ENCODE measurements around the gene TMEM8B. TPM values are rescaled to one million over a fixed set of nuclear protein-coding genes. Genes with fewer than 3 reads are reported as not detected.
A peak's percentile ranks its signal among the peaks of the same experiment; 100 is the strongest.
"Not testable (repeated sequence)": the region's sequence is repeated elsewhere in the genome, so short reads cannot be mapped to it uniquely, and the experiment has no call there.

Gene TMEM8B
- total RNA-seq, 1 experiment from 2014 or later = 3.6 TPM

GRCh38 chr9:35867538-35867937 is 38.5 kb downstream of the TMEM8B start:
- DNase-seq (ENCODE audit: low read depth) = no peak

- no peak for DNase-seq (ENCODE audit: low read depth)
Observed at GRCh38 chr9:35868933-35869332, 39.9 kb downstream of the TMEM8B start.

GRCh38 chr9:35869621-35870216 is 40.7 kb downstream of the TMEM8B start:
- no peak for DNase-seq (ENCODE audit: low read depth)

GRCh38 chr9:35870351-35870923 is 41.4 kb downstream of the TMEM8B start, which contains the start of gene OR13J1:
Gene OR13J1, minus strand, starts transcription at chr9:35870401. Its CDS starts 0 bp downstream, at chr9:35870401.
- DNase-seq (ENCODE audit: low read depth) = no peak

DNA sequence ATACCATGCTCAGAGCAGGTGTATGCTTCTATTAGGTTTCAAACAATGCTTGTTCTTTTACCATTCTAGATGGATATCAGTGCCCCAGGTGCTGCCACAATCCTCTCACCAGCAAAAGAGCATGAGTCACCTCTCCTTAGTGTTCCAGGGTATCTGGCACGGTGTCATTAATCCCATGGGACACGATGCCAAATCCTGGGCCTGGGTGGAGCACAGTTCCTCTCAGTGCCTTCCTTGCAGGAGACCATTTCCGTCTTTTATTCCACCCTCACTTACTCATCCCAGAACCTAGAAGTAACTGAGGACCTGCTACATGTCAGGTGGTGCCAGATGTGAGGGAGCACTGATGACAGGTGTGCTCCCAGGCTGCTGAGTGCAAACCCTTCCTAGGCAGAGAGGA is 42.5 kb downstream of the TMEM8B start:
- no peak for DNase-seq (ENCODE audit: low read depth)

GRCh38 chr9:35872505-35872904 is 43.5 kb downstream of the TMEM8B start:
- DNase-seq (ENCODE audit: low read depth) = no peak

DNA sequence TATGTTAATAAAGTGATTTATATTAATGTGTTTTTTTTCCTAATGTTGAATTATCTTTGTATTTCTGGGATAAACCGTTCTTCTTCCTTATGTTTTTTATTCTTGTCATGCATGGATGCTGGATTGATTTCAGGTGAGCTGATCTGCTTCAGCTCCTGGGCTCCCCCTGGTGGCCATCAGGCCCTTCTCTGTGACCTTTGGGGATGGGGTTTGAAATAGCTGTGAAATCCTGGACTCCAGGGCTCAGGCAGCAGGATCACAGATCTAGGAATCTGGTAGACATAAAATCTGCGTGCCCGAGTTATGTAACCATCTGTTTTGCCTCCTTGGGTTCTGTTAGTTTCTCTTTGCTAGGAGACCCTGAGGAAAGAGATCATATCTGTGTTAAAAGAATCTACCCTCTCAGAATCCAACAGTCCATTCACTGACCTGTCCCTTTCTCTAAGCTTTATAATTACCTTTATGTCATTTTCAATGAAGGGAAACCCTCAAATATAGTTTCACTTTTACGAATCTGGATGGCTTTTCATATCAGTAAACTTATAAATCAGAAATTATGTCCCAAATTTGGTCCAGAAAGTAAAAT is 53.3 kb downstream of the TMEM8B start:
- DNase-seq (ENCODE audit: low read depth) = peak; percentile 62

DNA sequence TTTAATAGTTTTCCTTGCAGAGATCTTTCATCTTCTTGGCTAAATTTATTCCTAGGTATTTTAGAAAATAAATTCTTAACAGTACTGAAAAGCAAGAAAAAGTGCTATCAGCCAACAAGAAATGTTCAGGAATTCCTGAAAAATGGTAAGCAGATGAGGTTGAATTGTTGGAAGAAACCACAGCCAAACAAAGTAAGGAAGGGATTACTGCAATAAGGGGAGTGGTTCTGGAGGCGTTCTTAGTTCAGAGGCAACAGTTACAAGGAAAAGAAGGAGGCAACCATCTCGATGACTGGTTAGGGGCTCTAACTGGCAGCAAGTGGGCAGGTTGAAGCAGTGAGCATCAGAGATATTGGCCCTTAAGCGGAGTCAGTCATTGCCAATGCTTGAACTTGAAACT is 54.0 kb downstream of the TMEM8B start:
- peak; percentile 23 for DNase-seq (ENCODE audit: low read depth)

DNA sequence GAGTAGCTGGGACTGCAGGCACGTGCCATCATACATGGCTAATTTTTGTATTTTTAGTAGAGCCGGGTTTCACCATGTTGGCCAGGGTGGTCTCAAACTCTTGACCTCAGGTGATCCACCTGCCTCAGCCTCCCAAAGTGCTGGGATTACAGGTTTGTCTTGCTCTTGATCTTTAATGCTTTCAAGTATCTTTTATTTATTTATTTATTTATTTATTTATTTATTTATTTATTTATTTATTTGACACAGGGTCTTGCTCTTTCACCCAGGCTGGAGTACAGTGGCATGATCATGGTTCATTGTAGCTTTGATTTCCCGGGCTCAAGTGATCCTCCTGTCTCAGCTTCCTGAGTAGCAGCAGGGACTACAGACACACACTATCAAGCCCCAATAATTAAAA is 55.9 kb downstream of the TMEM8B start:
- not testable (repeated sequence) for DNase-seq (ENCODE audit: low read depth)

DNA sequence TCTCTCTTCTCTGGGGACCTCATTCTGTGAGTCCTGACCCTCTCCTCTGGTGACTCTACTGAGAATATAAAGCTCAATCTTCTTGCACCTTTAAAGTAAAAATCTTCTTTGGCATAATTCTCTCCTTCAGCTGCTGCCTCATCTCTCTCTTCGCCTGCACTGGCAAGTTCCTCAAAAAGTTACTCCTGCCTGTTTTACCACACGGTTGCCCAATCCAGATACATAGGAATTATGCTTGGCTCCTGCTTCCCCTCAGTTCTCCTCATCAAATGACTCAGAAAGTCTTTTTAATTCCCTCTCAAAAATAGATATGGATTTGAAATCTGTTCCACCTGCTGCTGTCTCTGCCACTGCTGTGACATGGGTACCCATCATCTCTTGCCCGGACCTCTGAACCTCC is 62.6 kb downstream of the TMEM8B start:
- peak; percentile 29 for DNase-seq (ENCODE audit: low read depth)

DNA sequence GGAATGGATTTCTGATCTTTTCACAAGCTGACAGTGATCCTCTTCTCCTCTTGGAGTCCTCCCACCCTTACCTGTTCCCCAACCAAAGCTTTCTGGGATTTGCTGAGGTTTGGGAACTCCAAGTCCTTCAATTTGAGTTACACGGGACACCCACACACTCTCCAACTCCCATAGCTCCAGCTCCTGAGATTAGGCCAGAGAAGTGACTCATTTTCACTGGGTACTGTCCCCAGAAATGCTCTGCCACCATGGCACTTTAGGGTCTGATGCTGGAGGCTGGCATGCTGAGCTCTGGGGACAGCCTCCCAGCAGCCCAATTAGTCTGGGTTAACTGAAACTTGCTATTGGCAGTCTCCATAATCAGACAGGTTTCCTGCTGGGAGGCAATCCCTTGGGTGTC is 63.0 kb downstream of the TMEM8B start:
- no peak for DNase-seq (ENCODE audit: low read depth)

- DNase-seq (ENCODE audit: low read depth) = no peak
Observed at GRCh38 chr9:35896570-35896969, 67.5 kb downstream of the TMEM8B start.

DNA sequence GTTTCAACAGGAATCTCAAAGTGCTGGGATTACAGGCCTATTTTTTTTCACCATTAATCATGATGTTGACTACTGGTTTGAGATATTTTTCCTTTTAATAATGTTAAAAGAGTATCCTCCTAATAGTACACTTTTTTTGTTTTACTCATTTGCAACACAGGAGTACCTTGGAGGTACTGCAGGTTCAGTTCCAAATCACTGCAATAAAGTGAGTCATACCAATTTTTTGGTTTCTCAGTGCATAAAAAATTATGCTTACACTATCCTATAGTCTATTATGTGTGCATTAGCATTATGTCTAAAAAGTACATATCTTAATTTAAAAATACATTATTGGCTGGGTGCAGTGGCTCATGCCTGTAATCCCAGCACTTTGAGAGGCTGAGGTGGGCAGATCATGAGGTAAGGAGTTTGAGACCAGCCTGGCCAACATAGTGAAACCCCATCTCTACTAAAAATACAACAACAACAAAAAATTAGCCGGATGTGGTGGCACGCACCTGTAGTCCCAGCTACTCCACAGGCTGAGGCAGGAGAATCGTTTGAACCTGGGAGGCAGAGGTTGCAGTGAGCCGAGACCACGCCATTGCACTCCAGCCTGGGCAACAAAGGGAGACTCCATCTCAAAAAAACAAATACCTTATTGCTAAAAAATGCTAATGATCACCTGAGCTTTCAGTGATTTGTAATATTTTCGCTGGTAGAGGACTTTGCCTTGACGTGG is 68.5 kb downstream of the TMEM8B start:
- DNase-seq (ENCODE audit: low read depth) = not testable (repeated sequence)

GRCh38 chr9:35898337-35898736 is 69.3 kb downstream of the TMEM8B start:
- no peak for DNase-seq (ENCODE audit: low read depth)

DNA sequence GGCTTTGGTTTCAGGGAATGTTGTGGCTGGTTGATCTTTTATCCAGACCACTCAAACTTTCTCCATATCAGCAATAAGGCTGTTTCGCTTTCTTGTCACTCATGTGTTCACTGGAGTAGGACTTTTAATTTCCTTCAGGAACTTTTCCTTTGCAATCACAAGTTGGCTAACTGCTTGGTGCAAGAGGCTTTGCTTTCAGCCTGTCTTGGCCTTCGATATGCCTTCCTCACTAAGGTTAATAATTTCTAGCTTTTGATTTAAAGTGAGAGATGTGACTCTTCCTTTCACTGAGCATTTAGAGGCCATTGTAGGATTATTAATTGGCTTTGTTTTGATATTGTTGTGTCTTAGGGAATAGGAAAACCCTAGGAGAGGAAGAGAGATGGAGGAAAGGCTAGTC is 70.0 kb downstream of the TMEM8B start:
- DNase-seq (ENCODE audit: low read depth) = no peak

GRCh38 chr9:35903049-35903448 is 74.0 kb downstream of the TMEM8B start:
- peak; percentile 52 for DNase-seq (ENCODE audit: low read depth)

DNA sequence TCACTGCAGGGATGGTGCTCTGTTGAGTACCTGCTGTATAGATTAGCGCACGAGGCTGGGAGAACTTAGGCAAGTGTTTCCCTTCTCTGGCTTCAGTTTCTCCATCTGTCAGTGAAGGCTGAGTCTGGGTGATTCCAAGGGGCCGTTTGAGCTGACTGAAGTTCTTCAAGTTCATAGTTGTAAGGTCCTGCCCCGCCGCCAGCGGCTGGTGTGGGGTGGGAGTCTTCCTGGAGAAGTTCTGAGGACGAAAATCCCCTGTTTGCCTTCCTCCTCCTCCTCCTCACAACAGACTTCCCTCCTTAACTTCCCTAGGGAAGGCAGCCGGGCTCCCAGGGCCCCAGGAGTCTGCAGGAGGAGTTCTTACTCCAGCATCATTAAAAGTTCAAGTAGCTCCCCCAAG is 75.3 kb downstream of the TMEM8B start:
- DNase-seq (ENCODE audit: low read depth) = no peak

DNA sequence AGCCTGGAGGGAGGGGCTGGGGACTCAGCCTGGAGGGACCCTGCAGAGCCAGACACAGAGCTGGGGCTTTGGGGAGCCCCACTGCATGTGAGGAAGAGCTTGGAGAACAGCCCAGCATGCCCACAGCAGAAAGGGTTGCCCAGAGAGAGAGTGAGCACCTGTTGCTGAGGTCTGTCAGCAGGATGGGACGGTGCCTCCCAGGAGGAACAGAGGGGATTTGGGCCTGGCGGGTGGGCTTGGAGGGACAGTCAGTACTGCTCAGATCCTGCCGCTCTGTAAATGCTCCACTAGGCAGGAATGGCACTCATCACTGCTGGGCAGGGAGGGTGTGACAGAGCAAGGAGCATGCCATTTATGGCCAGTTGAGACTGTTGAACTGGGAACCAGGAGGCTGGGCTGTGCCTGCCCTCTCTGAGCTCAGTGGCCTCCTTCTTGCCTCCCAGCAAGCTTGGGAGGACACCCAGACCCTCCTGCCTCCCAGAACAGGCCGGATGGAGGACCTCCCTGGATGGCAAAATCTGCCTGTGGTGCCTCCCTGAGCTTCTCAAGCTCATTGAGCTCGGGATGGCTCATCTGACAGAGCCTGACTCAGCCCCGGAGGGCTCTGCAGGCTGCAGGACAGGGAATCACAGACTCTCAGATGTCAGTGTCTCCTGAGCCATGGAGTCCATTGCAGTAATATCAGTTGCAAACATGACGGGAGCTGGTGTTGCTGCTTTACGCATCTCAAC is 76.2 kb downstream of the TMEM8B start:
- peak; percentile 82 for DNase-seq (ENCODE audit: low read depth)

DNA sequence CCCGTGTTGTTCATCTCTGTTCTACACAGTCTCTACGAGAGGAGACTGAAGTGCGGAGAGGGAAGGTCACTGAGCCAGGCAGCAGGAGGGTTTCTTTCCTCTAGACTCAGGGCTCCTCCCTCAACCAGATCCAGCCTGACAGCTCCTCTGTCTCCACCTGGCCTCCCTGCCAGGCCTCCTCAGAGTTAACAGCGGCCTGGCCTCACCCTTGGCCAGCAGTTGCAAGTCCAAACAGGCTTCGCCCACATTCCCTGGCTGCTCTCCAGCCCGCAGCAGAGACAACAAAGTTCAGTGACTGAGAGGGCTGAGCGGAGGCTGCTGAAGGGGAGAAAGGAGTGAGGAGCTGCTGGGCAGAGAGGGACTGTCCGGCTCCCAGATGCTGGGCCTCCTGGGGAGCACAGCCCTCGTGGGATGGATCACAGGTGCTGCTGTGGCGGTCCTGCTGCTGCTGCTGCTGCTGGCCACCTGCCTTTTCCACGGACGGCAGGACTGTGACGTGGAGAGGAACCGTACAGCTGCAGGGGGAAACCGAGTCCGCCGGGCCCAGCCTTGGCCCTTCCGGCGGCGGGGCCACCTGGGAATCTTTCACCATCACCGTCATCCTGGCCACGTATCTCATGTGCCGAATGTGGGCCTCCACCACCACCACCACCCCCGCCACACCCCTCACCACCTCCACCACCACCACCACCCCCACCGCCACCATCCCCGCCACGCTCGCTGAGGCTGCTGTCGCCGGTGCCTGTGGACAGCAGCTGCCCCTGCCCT is 77.1 kb downstream of the TMEM8B start, which contains the start of gene HRCT1:
Gene HRCT1 (plus strand): TSS at position 291 of the 768 bp plus-strand sequence. CDS start 86 bp downstream, at position 377.
- peak; percentile 99 for DNase-seq (ENCODE audit: low read depth)

DNA sequence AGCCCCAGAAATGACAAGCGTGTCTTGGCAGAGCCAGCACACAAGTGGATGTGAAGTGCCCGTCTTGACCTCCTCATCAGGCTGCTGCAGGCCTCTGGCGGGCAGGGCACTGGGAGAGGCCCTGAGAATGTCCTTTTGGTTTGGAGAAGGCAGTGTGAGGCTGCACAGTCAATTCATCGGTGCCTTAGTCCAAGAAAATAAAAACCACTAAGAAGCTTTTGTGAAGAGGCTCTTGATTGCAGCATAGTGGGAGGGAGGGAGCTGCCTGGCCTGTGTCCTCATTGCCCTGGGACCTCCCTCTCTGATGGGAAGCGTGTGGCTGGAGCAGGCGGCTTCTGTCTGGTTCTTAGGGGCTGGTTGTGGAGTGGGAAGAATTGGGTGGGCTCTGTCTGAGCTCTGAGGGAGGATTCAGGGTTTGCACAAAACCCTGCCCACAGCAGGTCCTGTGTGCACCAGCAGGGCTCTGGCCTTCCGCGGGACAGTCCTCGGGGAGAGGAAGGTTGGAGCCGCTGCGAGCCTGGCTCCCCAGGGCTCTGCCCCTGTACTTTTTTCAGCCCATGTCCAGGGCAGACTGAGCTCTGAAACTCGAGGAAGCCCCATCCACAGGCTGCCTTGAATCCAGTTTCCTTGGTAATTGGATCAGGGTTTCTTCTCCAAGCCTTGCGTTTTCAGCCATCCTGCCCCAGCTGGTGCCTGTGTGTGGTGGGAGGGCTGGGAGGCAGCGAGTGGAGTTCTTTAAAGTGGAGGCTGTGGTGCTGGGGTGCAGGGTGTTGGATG is 78.1 kb downstream of the TMEM8B start:
- DNase-seq (ENCODE audit: low read depth) = peak; percentile 93
